PC-9 (cell line): ENCODE data around the gene TRIM3. TPM values are rescaled to one million over a fixed set of nuclear protein-coding genes. Genes with fewer than 3 reads are reported as not detected.

Experiments
- BruUV-seq: library from RNA; stranded (reverse); fragments of 400-500 nt; replicated peaks from 2 replicates; lab custom pipeline; 2021; lab: Mats Ljungman, UMichigan
- CTCF ChIA-PET: fragments of 300-600 bp; sonication (Branson Sonifier 250); formaldehyde crosslinking; loops from one replicate; lab custom pipeline; 2022; ENCODE audit warnings: antibody characterized with exemption; lab: Charles Lee
- POLR2A ChIA-PET: fragments of 300-600 bp; sonication (Branson Sonifier 250); formaldehyde crosslinking; loops from one replicate; lab custom pipeline; 2022; ENCODE audit warnings: antibody characterized with exemption; ENCODE audit not compliant: unreplicated experiment; lab: Charles Lee
- DNase-seq, 2 experiments: peaks; one replicate each; pipeline versions ENCODE4 v3.0.0 to v3.0.0-alpha.2; 2015 to 2022; ENCODE audit warnings: mixed read lengths in 1 of 2
- H2AFZ ChIP-seq: fragments of 200-600 bp; sonication (generic); 2 replicates; pipeline ENCODE4 v1.8.1; 2017; ENCODE audit warnings: antibody characterized with exemption
- H3F3A ChIP-seq: fragments of 200-600 bp; sonication (generic); 2 replicates; pipeline ENCODE4 v1.8.1; 2017; ENCODE audit warnings: antibody characterized with exemption, mild to moderate bottlenecking, low read depth; ENCODE audit not compliant: insufficient read depth
- H3K27ac ChIP-seq: fragments of 200-600 bp; sonication (generic); 2 replicates; pipeline ENCODE4 v1.6.1; 2016; ENCODE audit warnings: mixed run types
- H3K27me3 ChIP-seq: fragments of 200-600 bp; sonication (generic); 2 replicates; pipeline ENCODE4 v1.6.1; 2016; ENCODE audit warnings: low read depth, mixed run types; ENCODE audit not compliant: insufficient read depth
- H3K36me3 ChIP-seq: fragments of 200-600 bp; sonication (generic); 2 replicates; pipeline ENCODE4 v1.6.1; 2016; ENCODE audit warnings: low read depth, mixed run types
- H3K4me1 ChIP-seq: fragments of 200-600 bp; sonication (generic); replicated peaks from 2 replicates; pipeline ENCODE4 v1.6.1; 2016; ENCODE audit warnings: mixed run types; ENCODE audit not compliant: insufficient read depth
- H3K4me2 ChIP-seq: fragments of 200-600 bp; sonication (generic); 2 replicates; pipeline ENCODE4 v1.6.1; 2017; ENCODE audit warnings: mixed run types
- H3K4me3 ChIP-seq: fragments of 200-600 bp; sonication (generic); 2 replicates; pipeline ENCODE4 v1.6.1; 2016; ENCODE audit warnings: mixed run types
- H3K79me2 ChIP-seq: fragments of 200-600 bp; sonication (generic); 2 replicates; pipeline ENCODE4 v1.6.1; 2017; ENCODE audit warnings: low read depth, mixed run types
- H3K9me2 ChIP-seq: fragments of 200-600 bp; sonication (generic); 2 replicates; pipeline ENCODE4 v1.8.1; 2017; ENCODE audit warnings: mild to moderate bottlenecking; ENCODE audit not compliant: insufficient read depth
- H3K9me3 ChIP-seq: fragments of 200-600 bp; sonication (generic); 2 replicates; pipeline ENCODE4 v1.8.1; 2016; ENCODE audit warnings: low read depth; ENCODE audit not compliant: insufficient read depth
- H4K20me1 ChIP-seq: fragments of 200-600 bp; sonication (generic); 2 replicates; pipeline ENCODE4 v1.8.1; 2017; ENCODE audit not compliant: insufficient read depth
- EZH2 ChIP-seq: fragments of 200-600 bp; sonication (generic); IDR thresholded peaks from 2 replicates; pipeline ENCODE4 v1.8.0; 2017; ENCODE audit warnings: antibody characterized with exemption, low read depth
- intact Hi-C: fragments of 100-400 bp; cut with micrococcal nuclease; formaldehyde crosslinking; loops from one replicate; pipeline ENCODE4 v1.10.0; 2022; ENCODE audit not compliant: unreplicated experiment
- total RNA-seq: library from RNA; stranded (reverse); gene quantifications from 2 replicates; pipeline ENCODE4 v1.2.3, GENCODE V29; 2021
- TF ChIP-seq, protein P1 (sequence below): fragments of 200-600 bp; sonication (generic); conservative IDR thresholded peaks from 2 replicates; pipeline ENCODE4 v1.6.1; 2017; ENCODE audit warnings: mixed run types, antibody characterized with exemption, mild to moderate bottlenecking, moderate library complexity

TRIM3 gene
- total RNA-seq, 1 experiment from 2014 or later, result 9.0 TPM

DNA sequence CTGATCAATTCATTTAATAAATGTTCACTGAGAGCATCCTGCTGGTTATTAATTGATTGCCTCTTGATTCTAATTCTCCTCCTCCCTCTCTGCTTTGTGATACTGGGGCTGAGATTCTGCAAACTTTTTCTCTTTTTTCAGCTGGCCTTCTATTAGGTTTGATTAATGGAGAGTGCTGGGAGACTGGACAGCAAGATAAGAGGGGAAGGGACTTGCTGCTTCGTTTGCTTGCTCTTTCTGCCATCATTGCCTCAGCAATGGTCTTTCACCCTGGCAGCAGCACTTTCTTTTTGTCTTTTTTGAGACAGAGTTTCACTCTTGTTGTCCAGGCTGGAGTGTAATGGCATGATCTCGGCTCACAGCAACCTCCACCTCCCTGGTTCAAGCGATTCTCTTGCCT lies 30.4 kb upstream of the TRIM3 start:
- no peaks in the 10 kb centered on the region for H3K4me1 ChIP-seq
- H3K4me3 ChIP-seq, result no peak overlapping the region
- POLR2A ChIA-PET, result no interaction called here
- H3K9me2 ChIP-seq, result no peaks in the 10 kb centered on the region
- H3K27ac ChIP-seq, result no peak overlapping the region
- DNase-seq, result no peak
- H3F3A ChIP-seq, result no peaks in the 10 kb centered on the region
- no peaks in the 10 kb centered on the region for H4K20me1 ChIP-seq
- no peaks in the 10 kb centered on the region for H3K36me3 ChIP-seq
- CTCF ChIA-PET, result interaction anchor here (0.6 kb wide), 1 partner anchor 20 kb away, joined by 4 read pairs; no protein-coding TSS in a partner anchor
- H3K27me3 ChIP-seq, result no peaks in the 10 kb centered on the region
- no peak overlapping the region for H3K4me2 ChIP-seq
- no peaks in the 10 kb centered on the region for H3K79me2 ChIP-seq
- no peaks in the 10 kb centered on the region for H3K9me3 ChIP-seq
- intact Hi-C loops, result no loop called here
- BruUV-seq, result no TSS peak
- TF ChIP-seq, protein P1, sequence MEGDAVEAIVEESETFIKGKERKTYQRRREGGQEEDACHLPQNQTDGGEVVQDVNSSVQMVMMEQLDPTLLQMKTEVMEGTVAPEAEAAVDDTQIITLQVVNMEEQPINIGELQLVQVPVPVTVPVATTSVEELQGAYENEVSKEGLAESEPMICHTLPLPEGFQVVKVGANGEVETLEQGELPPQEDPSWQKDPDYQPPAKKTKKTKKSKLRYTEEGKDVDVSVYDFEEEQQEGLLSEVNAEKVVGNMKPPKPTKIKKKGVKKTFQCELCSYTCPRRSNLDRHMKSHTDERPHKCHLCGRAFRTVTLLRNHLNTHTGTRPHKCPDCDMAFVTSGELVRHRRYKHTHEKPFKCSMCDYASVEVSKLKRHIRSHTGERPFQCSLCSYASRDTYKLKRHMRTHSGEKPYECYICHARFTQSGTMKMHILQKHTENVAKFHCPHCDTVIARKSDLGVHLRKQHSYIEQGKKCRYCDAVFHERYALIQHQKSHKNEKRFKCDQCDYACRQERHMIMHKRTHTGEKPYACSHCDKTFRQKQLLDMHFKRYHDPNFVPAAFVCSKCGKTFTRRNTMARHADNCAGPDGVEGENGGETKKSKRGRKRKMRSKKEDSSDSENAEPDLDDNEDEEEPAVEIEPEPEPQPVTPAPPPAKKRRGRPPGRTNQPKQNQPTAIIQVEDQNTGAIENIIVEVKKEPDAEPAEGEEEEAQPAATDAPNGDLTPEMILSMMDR, result no peak
- no peak for TF ChIP-seq EZH2
- no peak overlapping the region for H2AFZ ChIP-seq

DNA sequence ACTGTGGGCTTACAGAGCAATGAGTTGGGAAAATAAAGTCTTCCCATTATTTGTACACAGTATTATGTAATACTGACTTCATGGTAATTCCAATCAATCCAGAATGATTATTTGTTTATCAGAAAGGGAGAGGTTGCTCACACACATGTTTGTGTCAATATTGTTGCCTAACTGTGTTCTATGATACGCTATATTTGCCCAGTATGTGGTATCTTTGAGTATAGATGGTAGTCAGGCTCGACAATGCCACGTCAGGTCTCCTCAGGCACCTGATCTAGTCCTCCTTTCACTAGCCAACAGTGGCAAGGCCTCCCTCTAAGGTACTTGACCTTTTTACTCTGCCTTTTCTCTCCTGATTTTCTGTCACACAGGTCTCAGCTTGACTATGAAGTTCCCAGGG lies 28.6 kb upstream of the TRIM3 start:
- Histone ChIP-seq H3K4me3 (no peak overlapping the region), H3K9me3 (no peaks in the 10 kb centered on the region), H3K27me3 (no peaks in the 10 kb centered on the region), H3K79me2 (no peaks in the 10 kb centered on the region), H2AFZ (no peak overlapping the region), H4K20me1 (no peaks in the 10 kb centered on the region), H3K36me3 (no peaks in the 10 kb centered on the region), H3K4me1 (no peaks in the 10 kb centered on the region), H3K9me2 (no peaks in the 10 kb centered on the region), H3K27ac (no peak overlapping the region), H3K4me2 (no peak overlapping the region), H3F3A (no peaks in the 10 kb centered on the region)
- DNase-seq, result no peak
- ChIA-PET CTCF (no interaction called here), POLR2A (no interaction called here)
- intact Hi-C loops, result no loop called here
- no TSS peak for BruUV-seq
- TF ChIP-seq EZH2, result no peak
- TF ChIP-seq, protein P1, result no peak

DNA sequence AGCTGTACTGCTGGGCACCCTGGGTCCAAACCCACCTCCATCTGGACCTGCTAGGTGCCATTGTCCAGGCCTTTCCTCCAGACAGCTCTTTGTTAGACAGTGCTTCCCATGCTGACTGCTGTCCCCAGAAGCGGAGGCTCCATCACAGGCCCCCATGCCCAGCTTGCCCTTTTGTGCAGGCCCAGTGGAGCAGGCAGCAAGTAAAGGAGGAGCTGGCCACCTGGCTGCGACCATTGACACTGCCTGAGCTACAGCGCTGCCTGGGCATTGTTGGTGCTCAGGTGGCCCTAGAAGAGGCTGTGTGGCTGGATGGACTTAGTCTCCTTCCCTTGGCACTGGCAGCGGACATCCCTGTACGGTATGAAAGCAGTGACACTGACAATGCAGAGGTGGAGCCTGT lies 24.8 kb upstream of the TRIM3 start:
- H4K20me1 ChIP-seq, result no peaks in the 10 kb centered on the region
- TF ChIP-seq, protein P1, result no peak
- TF ChIP-seq EZH2, result no peak
- no peak overlapping the region for H3K27ac ChIP-seq
- H3K79me2 ChIP-seq, result no peaks in the 10 kb centered on the region
- no peak for DNase-seq
- intact Hi-C loops, result no loop called here
- no peaks in the 10 kb centered on the region for H3K9me2 ChIP-seq
- no peaks in the 10 kb centered on the region for H3K9me3 ChIP-seq
- H3F3A ChIP-seq, result no peaks in the 10 kb centered on the region
- H2AFZ ChIP-seq, result no peak overlapping the region
- H3K27me3 ChIP-seq, result no peaks in the 10 kb centered on the region
- ChIA-PET CTCF (no interaction called here), POLR2A (no interaction called here)
- H3K4me3 ChIP-seq, result no peak overlapping the region
- no peak overlapping the region for H3K4me2 ChIP-seq
- no TSS peak for BruUV-seq
- H3K4me1 ChIP-seq, result no peaks in the 10 kb centered on the region
- H3K36me3 ChIP-seq, result no peaks in the 10 kb centered on the region
